ENCODE results near the gene PIAS4.

DNA sequence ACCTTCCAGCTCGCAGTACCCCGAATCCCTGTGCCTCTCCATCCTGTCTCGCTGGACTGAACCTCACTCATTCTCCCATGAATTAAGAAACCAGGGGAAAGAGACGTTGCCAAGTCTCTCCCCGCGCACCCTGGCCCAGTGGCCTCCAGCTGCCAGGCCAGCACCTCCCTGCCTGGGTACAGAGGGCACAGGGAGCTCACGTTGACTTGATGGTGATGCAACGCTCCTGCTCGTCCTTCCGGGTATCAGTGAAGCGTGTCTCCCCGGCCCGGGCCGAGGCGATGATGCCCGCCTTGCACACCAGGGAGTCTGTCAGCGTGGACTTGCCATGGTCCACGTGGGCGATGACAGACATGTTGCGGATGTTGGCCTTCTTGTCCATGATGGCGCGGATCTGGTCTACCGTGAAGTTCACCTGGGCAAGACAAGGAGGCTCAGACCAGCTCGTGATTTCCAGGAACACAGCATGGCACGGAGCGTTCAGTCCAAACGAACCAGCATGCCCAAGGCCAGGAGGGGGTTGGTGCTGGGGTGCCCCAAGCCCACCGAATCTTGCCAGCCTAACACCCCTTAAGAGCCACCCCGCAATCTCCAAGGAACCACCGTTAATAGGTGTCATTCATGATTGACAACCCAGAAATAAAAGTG, 23.5 kb upstream of the PIAS4 start:
- peak; percentile 15; the same call in 1 of the 2 replicates for TF ChIP-seq POLR2AphosphoS5 (IDR thresholded peaks at IDR 0.05; ENCODE audit: low read length)
- TF ChIP-seq CEBPB (IDR thresholded peaks at IDR 0.05; ENCODE audit: borderline replicate concordance in 1 of 2, low read depth in 2 of 2, low read length in 2 of 2), result peak in 1 of 2 experiments; percentile 50; a peak in 1 of 4 replicates
- no peak for TF ChIP-seq KAT2A (conservative IDR thresholded peaks at IDR 0.05; ENCODE audit: control insufficient read depth, low read depth, low read length)
- no peak for TF ChIP-seq MYB (IDR thresholded peaks at IDR 0.05; ENCODE audit: borderline replicate concordance, low read depth, low read length)
- no peak for TF ChIP-seq JUND (IDR thresholded peaks at IDR 0.05; ENCODE audit: low read depth, low read length)
- TF ChIP-seq, protein P1, sequence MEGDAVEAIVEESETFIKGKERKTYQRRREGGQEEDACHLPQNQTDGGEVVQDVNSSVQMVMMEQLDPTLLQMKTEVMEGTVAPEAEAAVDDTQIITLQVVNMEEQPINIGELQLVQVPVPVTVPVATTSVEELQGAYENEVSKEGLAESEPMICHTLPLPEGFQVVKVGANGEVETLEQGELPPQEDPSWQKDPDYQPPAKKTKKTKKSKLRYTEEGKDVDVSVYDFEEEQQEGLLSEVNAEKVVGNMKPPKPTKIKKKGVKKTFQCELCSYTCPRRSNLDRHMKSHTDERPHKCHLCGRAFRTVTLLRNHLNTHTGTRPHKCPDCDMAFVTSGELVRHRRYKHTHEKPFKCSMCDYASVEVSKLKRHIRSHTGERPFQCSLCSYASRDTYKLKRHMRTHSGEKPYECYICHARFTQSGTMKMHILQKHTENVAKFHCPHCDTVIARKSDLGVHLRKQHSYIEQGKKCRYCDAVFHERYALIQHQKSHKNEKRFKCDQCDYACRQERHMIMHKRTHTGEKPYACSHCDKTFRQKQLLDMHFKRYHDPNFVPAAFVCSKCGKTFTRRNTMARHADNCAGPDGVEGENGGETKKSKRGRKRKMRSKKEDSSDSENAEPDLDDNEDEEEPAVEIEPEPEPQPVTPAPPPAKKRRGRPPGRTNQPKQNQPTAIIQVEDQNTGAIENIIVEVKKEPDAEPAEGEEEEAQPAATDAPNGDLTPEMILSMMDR (IDR thresholded peaks at IDR 0.05 in 2 of 3, conservative IDR thresholded peaks at IDR 0.05 in 1 of 3; ENCODE audit: control insufficient read depth in 2 of 3, extremely low read depth in 1 of 3, insufficient read depth in 1 of 3, low read depth in 3 of 3, low read length in 3 of 3), result no peak
- TF ChIP-seq, protein P2, sequence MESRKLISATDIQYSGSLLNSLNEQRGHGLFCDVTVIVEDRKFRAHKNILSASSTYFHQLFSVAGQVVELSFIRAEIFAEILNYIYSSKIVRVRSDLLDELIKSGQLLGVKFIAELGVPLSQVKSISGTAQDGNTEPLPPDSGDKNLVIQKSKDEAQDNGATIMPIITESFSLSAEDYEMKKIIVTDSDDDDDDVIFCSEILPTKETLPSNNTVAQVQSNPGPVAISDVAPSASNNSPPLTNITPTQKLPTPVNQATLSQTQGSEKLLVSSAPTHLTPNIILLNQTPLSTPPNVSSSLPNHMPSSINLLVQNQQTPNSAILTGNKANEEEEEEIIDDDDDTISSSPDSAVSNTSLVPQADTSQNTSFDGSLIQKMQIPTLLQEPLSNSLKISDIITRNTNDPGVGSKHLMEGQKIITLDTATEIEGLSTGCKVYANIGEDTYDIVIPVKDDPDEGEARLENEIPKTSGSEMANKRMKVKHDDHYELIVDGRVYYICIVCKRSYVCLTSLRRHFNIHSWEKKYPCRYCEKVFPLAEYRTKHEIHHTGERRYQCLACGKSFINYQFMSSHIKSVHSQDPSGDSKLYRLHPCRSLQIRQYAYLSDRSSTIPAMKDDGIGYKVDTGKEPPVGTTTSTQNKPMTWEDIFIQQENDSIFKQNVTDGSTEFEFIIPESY (IDR thresholded peaks at IDR 0.05), result no peak
- no peak; a peak in 1 of 3 replicates for TF ChIP-seq EGR1 (IDR thresholded peaks at IDR 0.05; ENCODE audit: borderline replicate concordance in 1 of 2, low read depth in 2 of 2, low read length in 2 of 2)
- no peak for TF ChIP-seq EP300 (IDR thresholded peaks at IDR 0.05; ENCODE audit: borderline replicate concordance in 1 of 2, control insufficient read depth in 1 of 2, low read depth in 2 of 2, low read length in 2 of 2)
